ENCODE results near the gene VIPR2. TPM values are rescaled to one million over a fixed set of nuclear protein-coding genes. Genes with fewer than 3 reads are reported as not detected.

The VIPR2 gene
- polyA plus RNA-seq, 1 donor from 2014 or later: 0.51 TPM

GRCh38 chr7:159140170-159140910, 4.3 kb downstream of the VIPR2 start:
- H3K36me3 ChIP-seq (ENCODE audit: insufficient read depth, low read length): no peaks in the 10 kb centered on the region
- peaks cover 38% of the 10 kb centered on the region for H3K27me3 ChIP-seq (ENCODE audit: insufficient read depth, low read depth, low read length)
- peaks cover under 1% of the 10 kb centered on the region for H3K9me3 ChIP-seq (ENCODE audit: low read length)
- H3K9me2 ChIP-seq (ENCODE audit: insufficient read depth, low read length): no peaks in the 10 kb centered on the region
- TF ChIP-seq MXI1 (conservative IDR thresholded peaks at IDR 0.05; ENCODE audit: poor library complexity, severe bottlenecking): no peak
- TF ChIP-seq TAF1 (IDR thresholded peaks at IDR 0.05; ENCODE audit: low read depth): no peak
- no peak for TF ChIP-seq CTCF (IDR thresholded peaks at IDR 0.05; ENCODE audit: poor library complexity, severe bottlenecking)
- no peak overlapping the region for H3K9ac ChIP-seq (ENCODE audit: low read length)
- H3F3A ChIP-seq (ENCODE audit: insufficient read depth, low read length, poor library complexity, severe bottlenecking): no peaks in the 10 kb centered on the region
- H3K4me2 ChIP-seq (ENCODE audit: low read length): no peak overlapping the region
- no peaks in the 10 kb centered on the region for H4K20me1 ChIP-seq (ENCODE audit: insufficient read depth)
- H2AFZ ChIP-seq (ENCODE audit: low read depth, low read length): no peak overlapping the region
- H3K79me2 ChIP-seq (replicated peaks; ENCODE audit: insufficient read depth, low read length): no peaks in the 10 kb centered on the region
- H3K4me3 ChIP-seq (ENCODE audit: low read length): no peak overlapping the region
- no peak overlapping the region for H3K27ac ChIP-seq (ENCODE audit: low read length)

- TF ChIP-seq RAD21 (conservative IDR thresholded peaks at IDR 0.05) (no peak), POLR2AphosphoS5 (IDR thresholded peaks at IDR 0.05) (no peak), CTCF (IDR thresholded peaks at IDR 0.05; ENCODE audit: poor library complexity, severe bottlenecking) (no peak), EZH2 (IDR thresholded peaks at IDR 0.05; ENCODE audit: borderline replicate concordance, insufficient read depth, low read length, poor library complexity, severe bottlenecking) (no peak), TAF1 (IDR thresholded peaks at IDR 0.05; ENCODE audit: low read depth) (no peak), MXI1 (conservative IDR thresholded peaks at IDR 0.05; ENCODE audit: poor library complexity, severe bottlenecking) (no peak), SMC3 (conservative IDR thresholded peaks at IDR 0.05; ENCODE audit: poor library complexity) (no peak), EP300 (conservative IDR thresholded peaks at IDR 0.05; ENCODE audit: poor library complexity, severe bottlenecking) (no peak), REST (IDR thresholded peaks at IDR 0.05; ENCODE audit: borderline replicate concordance) (no peak)
- H3K9me2 ChIP-seq (ENCODE audit: insufficient read depth, low read length): no peaks in the 10 kb centered on the region
- no peaks in the 10 kb centered on the region for H3K9me3 ChIP-seq (ENCODE audit: low read length)
- H3K27ac ChIP-seq (ENCODE audit: low read length): no peak overlapping the region
- H4K20me1 ChIP-seq (ENCODE audit: insufficient read depth): no peaks in the 10 kb centered on the region
- no peaks in the 10 kb centered on the region for H3F3A ChIP-seq (ENCODE audit: insufficient read depth, low read length, poor library complexity, severe bottlenecking)
- H3K79me2 ChIP-seq (replicated peaks; ENCODE audit: insufficient read depth, low read length): no peaks in the 10 kb centered on the region
- no peak overlapping the region for H3K4me3 ChIP-seq (ENCODE audit: low read length)
- H2AFZ ChIP-seq (ENCODE audit: low read depth, low read length): no peak overlapping the region
- peaks cover 32% of the 10 kb centered on the region for H3K27me3 ChIP-seq (ENCODE audit: insufficient read depth, low read depth, low read length)
- no peak overlapping the region for H3K9ac ChIP-seq (ENCODE audit: low read length)
- no peaks in the 10 kb centered on the region for H3K36me3 ChIP-seq (ENCODE audit: insufficient read depth, low read length)
- no peak overlapping the region for H3K4me2 ChIP-seq (ENCODE audit: low read length)
Measured at GRCh38 chr7:159139639-159140038, 5.0 kb downstream of the VIPR2 start.

Measured in neural cell (in vitro differentiated cells).